H9 (cell line): ENCODE measurements around the gene HACE1. TPM values are rescaled to one million over a fixed set of nuclear protein-coding genes. Genes with fewer than 3 reads are reported as not detected.

Experiments used
- DNase-seq: peaks from one replicate; pipeline ENCODE4 v3.0.0-alpha.2; 2017
- H2AFZ ChIP-seq: one replicate; pipeline ENCODE4 v1.6.1; 2013; ENCODE audit warnings: mild to moderate bottlenecking, low read length, control low read depth, moderate library complexity
- H2AK5ac ChIP-seq: 2 replicates; pipeline ENCODE4 v1.6.1; 2013; ENCODE audit warnings: low read length, control low read depth, mixed read lengths; ENCODE audit not compliant: insufficient read length
- H2BK120ac ChIP-seq: one replicate; pipeline ENCODE4 v1.6.1; 2013; ENCODE audit warnings: low read depth, mild to moderate bottlenecking, low read length, control low read depth, inconsistent platforms; ENCODE audit not compliant: poor library complexity, severe bottlenecking
- H2BK12ac ChIP-seq: 2 replicates; pipeline ENCODE4 v1.6.1; 2013; ENCODE audit warnings: low read length, control low read depth, mixed read lengths, low read depth; ENCODE audit not compliant: insufficient read length
- H2BK15ac ChIP-seq: 2 replicates; pipeline ENCODE4 v1.6.1; 2013; ENCODE audit warnings: low read depth, low read length, control low read depth
- H2BK20ac ChIP-seq: one replicate; pipeline ENCODE4 v1.6.1; 2013; ENCODE audit warnings: low read depth, mild to moderate bottlenecking, low read length, control low read depth, inconsistent platforms; ENCODE audit not compliant: poor library complexity, severe bottlenecking
- H2BK5ac ChIP-seq: 2 replicates; pipeline ENCODE4 v1.6.1; 2013; ENCODE audit warnings: low read length, control low read depth, mixed read lengths; ENCODE audit not compliant: insufficient read length
- H3K14ac ChIP-seq: 2 replicates; pipeline ENCODE4 v1.6.1; 2013; ENCODE audit warnings: low read length, control low read depth; ENCODE audit not compliant: insufficient read depth
- H3K18ac ChIP-seq: 2 replicates; pipeline ENCODE4 v1.6.1; 2013; ENCODE audit warnings: low read depth, mild to moderate bottlenecking, mixed read lengths, low read length, control low read depth; ENCODE audit not compliant: insufficient read length
- H3K23ac ChIP-seq: 2 replicates; pipeline ENCODE4 v1.6.1; 2013; ENCODE audit warnings: low read length, control low read depth, mixed read lengths, low read depth; ENCODE audit not compliant: insufficient read length
- H3K23me2 ChIP-seq: 2 replicates; pipeline ENCODE4 v1.6.1; 2013; ENCODE audit warnings: low read depth, mild to moderate bottlenecking, mixed read lengths, low read length, control low read depth; ENCODE audit not compliant: insufficient read length, poor library complexity, severe bottlenecking
- H3K27ac ChIP-seq: 2 replicates; pipeline ENCODE4 v1.5.1; 2013; ENCODE audit warnings: low read length, control low read depth, mixed read lengths, low read depth; ENCODE audit not compliant: insufficient read length
- H3K27me3 ChIP-seq: 2 replicates; pipeline ENCODE4 v1.6.1; 2013; ENCODE audit warnings: low read length, control low read depth, inconsistent platforms; ENCODE audit not compliant: insufficient read depth
- H3K4ac ChIP-seq: 2 replicates; pipeline ENCODE4 v1.6.1; 2013; ENCODE audit warnings: low read depth, mild to moderate bottlenecking, control low read depth, inconsistent platforms, low read length, moderate library complexity
- H3K4me1 ChIP-seq: 2 replicates; pipeline ENCODE4 v1.6.1; 2013; ENCODE audit warnings: low read length, control low read depth, inconsistent platforms; ENCODE audit not compliant: insufficient read depth
- H3K4me2 ChIP-seq: 2 replicates; pipeline ENCODE4 v1.6.1; 2013; ENCODE audit warnings: low read length, control low read depth, mixed read lengths; ENCODE audit not compliant: insufficient read length, insufficient read depth
- H3K56ac ChIP-seq: 2 replicates; pipeline ENCODE4 v1.6.1; 2013; ENCODE audit warnings: low read depth, mild to moderate bottlenecking, mixed read lengths, low read length, control low read depth; ENCODE audit not compliant: insufficient read length
- H3K79me1 ChIP-seq: 2 replicates; pipeline ENCODE4 v1.6.1; 2013; ENCODE audit warnings: low read depth, mild to moderate bottlenecking, moderate library complexity, low read length, control low read depth, inconsistent platforms; ENCODE audit not compliant: insufficient read depth, poor library complexity, severe bottlenecking
- H3K79me2 ChIP-seq: 2 replicates; pipeline ENCODE4 v1.6.1; 2013; ENCODE audit warnings: low read length, control low read depth, inconsistent platforms; ENCODE audit not compliant: insufficient read depth
- H3K9ac ChIP-seq: 2 replicates; pipeline ENCODE4 v1.6.1; 2013; ENCODE audit warnings: low read length, control low read depth, mixed read lengths; ENCODE audit not compliant: insufficient read length; ENCODE audit errors: extremely low read depth
- H3K9me3 ChIP-seq: one replicate; pipeline ENCODE4 v1.6.1; 2013; ENCODE audit warnings: low read depth, low read length, inconsistent platforms; ENCODE audit not compliant: control insufficient read depth
- H3T11ph ChIP-seq: one replicate; pipeline ENCODE4 v1.6.1; 2013; ENCODE audit warnings: mild to moderate bottlenecking, low read length, control low read depth, inconsistent platforms
- H4K20me1 ChIP-seq: one replicate; pipeline ENCODE4 v1.6.1; 2013; ENCODE audit not compliant: control insufficient read depth, insufficient read length, insufficient read depth
- H4K5ac ChIP-seq: 2 replicates; pipeline ENCODE4 v1.6.1; 2013; ENCODE audit warnings: low read depth, mild to moderate bottlenecking, mixed read lengths, low read length, control low read depth; ENCODE audit not compliant: insufficient read length
- H4K8ac ChIP-seq: replicated peaks from 2 replicates; pipeline ENCODE4 v1.6.1; 2013; ENCODE audit warnings: low read length, control low read depth, mixed read lengths, low read depth; ENCODE audit not compliant: insufficient read length
- H4K91ac ChIP-seq: 2 replicates; pipeline ENCODE4 v1.6.1; 2013; ENCODE audit warnings: low read depth, mild to moderate bottlenecking, moderate library complexity, mixed read lengths, low read length, control low read depth; ENCODE audit not compliant: insufficient read length
- H3K27ac Mint-ChIP-seq, 3 experiments: 2 replicates in 2 of 3; 3 replicates in 1 of 3; pipeline ENCODE4 v1.8.0; 2020 to 2021; ENCODE audit warnings: mixed read lengths in 3 of 3, mild to moderate bottlenecking in 1 of 3, moderate library complexity in 1 of 3
- H3K27me3 Mint-ChIP-seq: 2 replicates; pipeline ENCODE4 v1.8.0; 2021; ENCODE audit warnings: low read depth, mild to moderate bottlenecking, moderate library complexity, mixed read lengths
- H3K36me3 Mint-ChIP-seq, 3 experiments: 2 replicates in 2 of 3; 3 replicates in 1 of 3; pipeline ENCODE4 v1.8.0; 2020 to 2021; ENCODE audit warnings: low read depth in 3 of 3, mixed read lengths in 3 of 3; ENCODE audit not compliant: insufficient read depth in 1 of 3
- H3K4me1 Mint-ChIP-seq, 2 experiments: 2 replicates each; pipeline ENCODE4 v1.8.0; 2020; ENCODE audit warnings: mixed read lengths in 2 of 2
- H3K4me3 Mint-ChIP-seq, 2 experiments: 2 replicates in 1 of 2; 3 replicates in 1 of 2; pipeline ENCODE4 v1.8.0; 2020 to 2021; ENCODE audit warnings: mild to moderate bottlenecking in 2 of 2, mixed read lengths in 2 of 2, moderate library complexity in 1 of 2
- H3K9me3 Mint-ChIP-seq, 2 experiments: 2 replicates in 1 of 2; 3 replicates in 1 of 2; pipeline ENCODE4 v1.8.0; 2020; ENCODE audit warnings: mild to moderate bottlenecking in 2 of 2, mixed read lengths in 2 of 2, moderate library complexity in 1 of 2
- CTCF ChIP-seq: fragments of 200-600 bp; sonication (generic); conservative IDR thresholded peaks from 3 replicates; pipeline ENCODE4 v1.8.0; 2021; ENCODE audit warnings: antibody characterized with exemption, mild to moderate bottlenecking
- WGBS: extraction: QIAGEN DNeasy Blood & Tissue Kit; methylation state at CpG from one replicate; pipeline ENCODE4 v1.1.7; 2013; ENCODE audit warnings: missing lambda C conversion rate, low lambda C conversion rate, mixed read lengths; ENCODE audit not compliant: insufficient read length; ENCODE audit errors: extremely low coverage; 5-methylcytosine and 5-hydroxymethylcytosine counted together
- total RNA-seq: library from RNA; stranded (reverse); gene quantifications from 2 replicates; pipeline ENCODE4 v1.2.1, GENCODE V29; 2021

HACE1 gene
- total RNA-seq, 1 experiment from 2014 or later = 18.0 TPM

DNA sequence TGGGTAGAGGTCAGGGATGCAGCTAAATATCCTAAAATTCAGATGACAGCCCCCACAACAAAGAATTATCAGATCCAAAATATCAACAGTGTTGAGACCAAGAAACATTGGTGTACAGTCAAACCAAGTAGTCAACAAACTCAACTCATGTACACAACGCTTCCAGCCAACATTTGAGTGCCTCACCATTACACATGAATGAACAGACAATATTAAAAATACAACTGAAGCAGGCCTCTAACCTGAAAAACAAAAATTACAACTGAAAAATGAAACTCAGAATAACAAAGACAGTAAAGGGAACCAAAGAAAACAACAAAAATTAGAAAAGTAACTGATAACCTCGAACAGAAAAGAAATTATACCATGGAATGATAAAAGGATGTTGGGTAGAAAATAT lies 46.2 kb downstream of the HACE1 start:
- Histone ChIP-seq H2BK12ac (no peak overlapping the region), H2AFZ (no peak overlapping the region), H4K20me1 (no peaks in the 10 kb centered on the region), H3K79me2 (no peaks in the 10 kb centered on the region), H3K56ac (no peak overlapping the region), H4K91ac (no peak overlapping the region), H3K23me2 (no peaks in the 10 kb centered on the region), H3T11ph (no peak overlapping the region), H3K4me1 (peaks cover 3% of the 10 kb centered on the region; the same call in 1 of the 2 replicates), H3K18ac (no peak overlapping the region), H3K4ac (no peak overlapping the region), H2BK120ac (no peak overlapping the region), H4K8ac (no peak overlapping the region), H3K4me2 (no peak overlapping the region), H3K14ac (no peak overlapping the region), H2AK5ac (no peak overlapping the region), H3K9me3 (no peaks in the 10 kb centered on the region), H3K27ac (no peak overlapping the region), H3K23ac (no peak overlapping the region), H3K79me1 (no peaks in the 10 kb centered on the region), H2BK15ac (no peak overlapping the region), H3K27me3 (no peaks in the 10 kb centered on the region), H3K9ac (no peak overlapping the region), H2BK5ac (no peak overlapping the region), H4K5ac (no peak overlapping the region), H2BK20ac (no peak overlapping the region)
- Mint-ChIP-seq H3K9me3 (no peaks in the 10 kb centered on the region; a peak in 1 of 5 replicates), H3K4me1 (peaks cover 17 to 19% of the 10 kb centered on the region in 2 experiments), H3K36me3 (peaks cover 9 to 20% (median 16%) of the 10 kb centered on the region in 3 experiments), H3K4me3 (no peak overlapping the region), H3K27ac (peak overlapping the region in 2 of 3 experiments; percentile 14 to 69; a peak in 3 of 7 replicates), H3K27me3 (no peaks in the 10 kb centered on the region)
- no peak for TF ChIP-seq CTCF
- WGBS = no CpG with 5 or more reads among the region's 2 CpGs
- DNase-seq = no peak
